Measurements from ENCODE around the gene INPP5A.

Gene INPP5A

DNA sequence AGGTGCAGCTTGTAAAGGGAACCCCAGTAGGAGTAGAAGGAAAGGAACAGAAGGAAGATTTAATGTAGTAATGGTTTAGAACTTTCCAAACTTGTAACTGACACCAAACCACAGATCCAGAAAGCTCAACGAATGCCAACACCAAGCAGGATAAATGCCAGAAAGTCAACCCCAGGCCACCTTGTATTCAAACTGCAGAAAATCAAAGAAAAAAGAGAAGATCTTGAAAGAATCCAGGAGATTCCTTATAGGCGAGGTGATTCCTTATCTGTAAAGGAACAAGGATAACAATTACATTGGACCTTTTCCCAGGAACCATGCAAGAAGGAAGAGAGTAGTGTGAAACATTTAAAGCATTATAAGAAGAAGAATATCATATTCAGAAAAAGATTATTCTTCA is 154.7 kb downstream of the INPP5A start:
- H3K4me1 ChIP-seq (ENCODE audit: insufficient read depth, insufficient read length), result peaks cover 13% of the 10 kb centered on the region

DNA sequence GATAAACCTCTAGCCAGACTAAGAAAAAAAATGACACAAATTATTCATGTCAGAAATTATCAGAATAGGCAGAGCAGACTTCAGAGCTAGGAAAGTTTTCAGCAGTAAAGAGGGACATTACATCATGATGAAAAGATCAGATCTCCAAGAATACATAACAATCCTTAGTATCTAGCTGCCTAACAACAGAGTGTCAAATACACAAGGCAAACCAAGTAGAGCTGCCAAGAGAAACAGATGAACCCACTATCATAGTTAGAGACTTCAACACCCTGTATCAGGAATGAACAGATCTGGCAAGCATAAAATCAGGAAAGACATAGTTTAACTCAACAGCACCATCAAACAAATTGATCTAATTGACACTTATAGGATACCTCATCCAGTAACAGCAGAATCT is 156.1 kb downstream of the INPP5A start:
- Histone ChIP-seq H3K27me3 (ENCODE audit: insufficient read depth, insufficient read length) (no peaks in the 10 kb centered on the region), H3K36me3 (ENCODE audit: insufficient read depth, insufficient read length, low read length) (peaks cover 8% of the 10 kb centered on the region), H3K4me1 (ENCODE audit: insufficient read depth, insufficient read length) (peaks cover 1% of the 10 kb centered on the region), H3K9ac (ENCODE audit: insufficient read length, low read depth) (no peak overlapping the region), H3K9me3 (ENCODE audit: insufficient read depth, low read length) (peaks cover 10% of the 10 kb centered on the region), H3K4me3 (ENCODE audit: insufficient read length, low read depth) (no peak overlapping the region)
- no peak for DNase-seq (ENCODE audit: low read depth, low spot score)
- no peak for TF ChIP-seq YY1 (IDR thresholded peaks at IDR 0.05; ENCODE audit: insufficient read depth, insufficient read length)
- no peak for TF ChIP-seq ZNF274 (IDR thresholded peaks at IDR 0.05; ENCODE audit: low read depth, low read length)
- TF ChIP-seq SUZ12 (IDR thresholded peaks at IDR 0.05; ENCODE audit: extremely low read depth, insufficient read depth, insufficient read length), result no peak

More for the DNA sequence above, 154.7 kb downstream of the INPP5A start:
- no peak for DNase-seq (ENCODE audit: low read depth, low spot score)
- no peaks in the 10 kb centered on the region for H3K27me3 ChIP-seq (ENCODE audit: insufficient read depth, insufficient read length)
- peaks cover 8% of the 10 kb centered on the region for H3K36me3 ChIP-seq (ENCODE audit: insufficient read depth, insufficient read length, low read length)
- TF ChIP-seq YY1 (IDR thresholded peaks at IDR 0.05; ENCODE audit: insufficient read depth, insufficient read length), result no peak
- no peak for TF ChIP-seq ZNF274 (IDR thresholded peaks at IDR 0.05; ENCODE audit: low read depth, low read length)
- no peak for TF ChIP-seq SUZ12 (IDR thresholded peaks at IDR 0.05; ENCODE audit: extremely low read depth, insufficient read depth, insufficient read length)
- H3K9me3 ChIP-seq (ENCODE audit: insufficient read depth, low read length), result peaks cover 10% of the 10 kb centered on the region
- no peak overlapping the region for H3K4me3 ChIP-seq (ENCODE audit: insufficient read length, low read depth)
- no peak overlapping the region for H3K9ac ChIP-seq (ENCODE audit: insufficient read length, low read depth)

DNA sequence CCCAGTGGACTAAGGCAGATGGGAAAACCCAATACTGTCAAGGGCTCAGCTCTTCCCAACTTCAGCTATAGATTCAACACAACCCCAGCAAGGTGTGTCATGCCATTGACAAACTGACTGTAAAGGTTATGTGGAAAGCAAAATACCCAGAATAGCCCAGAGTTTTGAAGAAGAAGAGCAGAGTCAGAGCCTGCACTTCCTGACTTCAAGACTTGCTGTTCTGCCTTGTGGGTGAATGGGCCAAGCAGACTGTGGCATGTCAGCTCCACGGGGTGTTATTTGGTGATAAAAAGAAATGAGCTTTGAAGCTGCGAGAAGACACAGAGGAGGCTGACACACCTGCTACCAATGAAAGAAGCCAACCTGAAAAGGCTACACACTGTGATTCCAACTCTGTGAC is 158.6 kb downstream of the INPP5A start:
- peaks cover 1% of the 10 kb centered on the region for H3K36me3 ChIP-seq (ENCODE audit: insufficient read depth, insufficient read length, low read length)
- H3K4me1 ChIP-seq (ENCODE audit: insufficient read depth, insufficient read length), result peaks cover 2% of the 10 kb centered on the region
- no peak for DNase-seq (ENCODE audit: low read depth, low spot score)
- no peak overlapping the region for H3K4me3 ChIP-seq (ENCODE audit: insufficient read length, low read depth)
- H3K27me3 ChIP-seq (ENCODE audit: insufficient read depth, insufficient read length), result no peaks in the 10 kb centered on the region
- H3K9ac ChIP-seq (ENCODE audit: insufficient read length, low read depth), result no peak overlapping the region
- TF ChIP-seq SUZ12 (IDR thresholded peaks at IDR 0.05; ENCODE audit: extremely low read depth, insufficient read depth, insufficient read length), result no peak
- TF ChIP-seq ZNF274 (IDR thresholded peaks at IDR 0.05; ENCODE audit: low read depth, low read length), result no peak
- no peak for TF ChIP-seq YY1 (IDR thresholded peaks at IDR 0.05; ENCODE audit: insufficient read depth, insufficient read length)
- peaks cover 10% of the 10 kb centered on the region for H3K9me3 ChIP-seq (ENCODE audit: insufficient read depth, low read length)

DNA sequence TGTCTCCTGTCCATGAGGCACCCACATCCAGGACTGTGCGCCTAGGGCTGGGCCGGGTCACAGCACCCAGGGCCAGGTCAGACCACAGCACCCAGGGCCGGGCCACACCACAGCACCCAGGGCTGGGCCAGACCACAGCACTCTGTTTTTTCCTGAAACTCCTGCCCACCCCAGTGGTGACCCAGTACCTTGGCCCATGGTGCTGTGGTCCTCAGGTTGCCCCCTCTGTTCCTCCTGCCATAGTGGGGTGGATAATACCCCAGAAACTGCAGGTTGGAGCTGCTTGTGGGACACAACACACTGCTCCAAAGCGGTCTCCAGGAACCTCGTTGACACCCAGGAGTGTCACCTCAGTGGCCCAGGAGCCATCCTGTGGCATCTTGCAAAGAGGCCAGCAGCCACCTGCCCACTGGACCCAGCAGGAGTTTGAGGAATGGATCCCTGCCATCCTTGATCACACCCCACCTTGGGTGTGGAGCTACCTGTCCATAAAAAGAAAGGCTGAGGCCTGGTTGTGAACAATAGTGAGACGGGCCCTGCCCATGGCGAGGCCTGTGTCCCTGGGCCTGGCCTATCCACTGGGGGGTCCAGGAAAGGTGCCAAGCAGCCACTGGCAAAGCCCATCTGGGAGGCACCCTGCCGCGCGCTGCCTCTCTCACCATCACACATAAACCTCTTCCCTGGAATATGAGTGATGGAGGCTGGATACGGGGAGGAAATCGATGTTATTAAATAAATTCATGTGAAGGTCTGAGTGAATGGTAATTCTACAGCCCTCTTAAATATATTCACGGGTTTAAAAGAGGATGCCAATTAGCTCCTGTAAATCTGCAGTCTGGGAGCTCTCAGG is 159.4 kb downstream of the INPP5A start:
- peaks cover 2% of the 10 kb centered on the region for H3K4me1 ChIP-seq (ENCODE audit: insufficient read depth, insufficient read length)
- no peak for TF ChIP-seq SUZ12 (IDR thresholded peaks at IDR 0.05; ENCODE audit: extremely low read depth, insufficient read depth, insufficient read length)
- no peak for TF ChIP-seq ZNF274 (IDR thresholded peaks at IDR 0.05; ENCODE audit: low read depth, low read length)
- no peak for TF ChIP-seq YY1 (IDR thresholded peaks at IDR 0.05; ENCODE audit: insufficient read depth, insufficient read length)
- no peak for DNase-seq (ENCODE audit: low read depth, low spot score)
- H3K27me3 ChIP-seq (ENCODE audit: insufficient read depth, insufficient read length), result no peaks in the 10 kb centered on the region
- no peaks in the 10 kb centered on the region for H3K36me3 ChIP-seq (ENCODE audit: insufficient read depth, insufficient read length, low read length)
- no peak overlapping the region for H3K9ac ChIP-seq (ENCODE audit: insufficient read length, low read depth)
- no peak overlapping the region for H3K4me3 ChIP-seq (ENCODE audit: insufficient read length, low read depth)
- H3K9me3 ChIP-seq (ENCODE audit: insufficient read depth, low read length), result peaks cover 10% of the 10 kb centered on the region

DNA sequence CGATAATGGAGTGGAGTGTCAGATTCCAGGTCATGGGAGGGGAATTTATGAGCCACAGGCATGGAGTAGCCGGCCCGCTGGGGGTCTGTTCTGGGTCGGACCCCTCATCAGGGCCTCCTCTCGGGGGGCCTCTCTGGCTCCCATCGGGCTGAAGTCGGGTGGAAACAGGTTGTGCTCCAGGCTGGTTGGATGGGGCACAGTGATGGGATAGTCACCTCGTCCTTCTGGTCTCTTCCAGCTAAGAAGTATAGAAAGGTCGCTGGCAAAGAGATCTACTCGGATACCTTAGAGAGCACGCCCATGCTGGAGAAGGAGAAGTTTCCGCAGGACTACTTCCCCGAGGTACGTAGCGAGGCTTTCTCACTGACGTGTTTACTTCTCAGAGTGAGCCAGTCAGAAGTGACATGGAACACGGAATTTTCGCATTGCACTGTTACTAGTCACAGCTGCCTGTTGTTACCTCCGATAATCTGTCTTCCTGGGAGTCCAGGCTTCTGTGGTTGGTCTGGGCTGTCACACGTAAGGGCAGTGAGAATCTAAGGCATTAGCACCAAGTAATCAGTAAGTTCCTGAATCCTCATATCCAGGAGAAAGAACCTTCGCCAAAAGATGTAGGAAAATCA is 160.1 kb downstream of the INPP5A start:
- H3K9ac ChIP-seq (ENCODE audit: insufficient read length, low read depth), result no peak overlapping the region
- H3K4me1 ChIP-seq (ENCODE audit: insufficient read depth, insufficient read length), result peaks cover 2% of the 10 kb centered on the region
- H3K27me3 ChIP-seq (ENCODE audit: insufficient read depth, insufficient read length), result no peaks in the 10 kb centered on the region
- TF ChIP-seq ZNF274 (IDR thresholded peaks at IDR 0.05; ENCODE audit: low read depth, low read length), result no peak
- no peak for TF ChIP-seq SUZ12 (IDR thresholded peaks at IDR 0.05; ENCODE audit: extremely low read depth, insufficient read depth, insufficient read length)
- no peak for TF ChIP-seq YY1 (IDR thresholded peaks at IDR 0.05; ENCODE audit: insufficient read depth, insufficient read length)
- no peak for DNase-seq (ENCODE audit: low read depth, low spot score)
- peaks cover 10% of the 10 kb centered on the region for H3K9me3 ChIP-seq (ENCODE audit: insufficient read depth, low read length)
- H3K36me3 ChIP-seq (ENCODE audit: insufficient read depth, insufficient read length, low read length), result no peaks in the 10 kb centered on the region
- H3K4me3 ChIP-seq (ENCODE audit: insufficient read length, low read depth), result no peak overlapping the region

DNA sequence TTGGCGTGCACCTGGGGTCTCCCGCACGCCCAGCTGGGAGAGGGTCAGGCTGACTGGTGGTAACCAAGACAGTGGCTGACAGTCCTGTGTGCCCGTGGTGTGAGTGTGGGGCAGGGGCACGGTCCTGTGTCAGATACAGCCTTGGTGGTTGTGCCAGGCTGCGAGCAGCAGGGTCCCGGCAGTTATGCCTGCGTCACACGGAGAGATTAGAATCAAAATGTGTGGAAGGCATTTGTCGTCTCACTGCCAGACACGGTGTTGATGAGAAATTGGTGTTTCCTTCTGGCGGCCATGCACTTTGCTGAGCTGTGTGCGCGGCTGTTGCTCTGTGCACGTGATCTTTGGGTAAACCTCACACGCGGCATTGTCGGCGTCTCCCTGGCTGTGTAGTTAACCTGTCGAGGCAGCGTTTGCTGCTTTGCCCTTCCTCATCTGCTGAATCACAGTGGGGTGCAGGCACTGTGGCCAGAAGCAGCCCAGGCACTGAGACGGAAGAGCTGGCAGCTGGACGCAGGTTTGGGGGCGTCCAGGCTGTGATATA is 160.7 kb downstream of the INPP5A start:
- DNase-seq (ENCODE audit: low read depth, low spot score), result no peak
- TF ChIP-seq ZNF274 (IDR thresholded peaks at IDR 0.05; ENCODE audit: low read depth, low read length) (no peak), SUZ12 (IDR thresholded peaks at IDR 0.05; ENCODE audit: extremely low read depth, insufficient read depth, insufficient read length) (no peak), YY1 (IDR thresholded peaks at IDR 0.05; ENCODE audit: insufficient read depth, insufficient read length) (no peak)
- Histone ChIP-seq H3K36me3 (ENCODE audit: insufficient read depth, insufficient read length, low read length) (no peaks in the 10 kb centered on the region), H3K9me3 (ENCODE audit: insufficient read depth, low read length) (peaks cover 10% of the 10 kb centered on the region), H3K4me3 (ENCODE audit: insufficient read length, low read depth) (no peak overlapping the region), H3K4me1 (ENCODE audit: insufficient read depth, insufficient read length) (peaks cover 2% of the 10 kb centered on the region), H3K27me3 (ENCODE audit: insufficient read depth, insufficient read length) (no peaks in the 10 kb centered on the region), H3K9ac (ENCODE audit: insufficient read length, low read depth) (no peak overlapping the region)
